Astrocyte (in vitro differentiated cells and primary cell): Measurements from ENCODE around the gene COL19A1. TPM values are rescaled to one million over a fixed set of nuclear protein-coding genes. Genes with fewer than 3 reads are reported as not detected.

Experiments
- DNase-seq: peaks from one replicate; pipeline ENCODE4 v3.0.0-alpha.2; 2010; ENCODE audit warnings: low read depth
- FAIRE-seq: peaks from 2 replicates; lab custom pipeline; 2011; peaks lifted over from hg19 to GRCh38; lab: Jason Lieb, UNC
- H2AFZ ChIP-seq: 2 replicates; pipeline ENCODE4 v1.6.0; 2012; ENCODE audit warnings: low read depth, low read length, inconsistent platforms
- H3K27ac ChIP-seq: 2 replicates; pipeline ENCODE4 v1.5.1; 2011; ENCODE audit warnings: low read depth, low read length, inconsistent platforms
- H3K27me3 ChIP-seq: 2 replicates; pipeline ENCODE4 v1.6.0; 2011; ENCODE audit warnings: low read length, inconsistent platforms; ENCODE audit not compliant: insufficient read depth
- H3K36me3 ChIP-seq: 2 replicates; pipeline ENCODE4 v1.5.1; 2011; ENCODE audit warnings: low read length, inconsistent platforms; ENCODE audit not compliant: insufficient read depth
- H3K4me1 ChIP-seq: 2 replicates; pipeline ENCODE4 v1.5.1; 2011; ENCODE audit warnings: low read length, inconsistent platforms; ENCODE audit not compliant: insufficient read depth
- H3K4me2 ChIP-seq: 2 replicates; pipeline ENCODE4 v1.6.0; 2012; ENCODE audit warnings: low read length, inconsistent platforms
- H3K4me3 ChIP-seq: 2 replicates; pipeline ENCODE4 v1.5.1; 2011; ENCODE audit warnings: low read depth, mild to moderate bottlenecking, low read length, inconsistent platforms; ENCODE audit not compliant: insufficient read depth
- H3K79me2 ChIP-seq: 2 replicates; pipeline ENCODE4 v1.6.0; 2012; ENCODE audit warnings: mild to moderate bottlenecking, low read length, inconsistent platforms; ENCODE audit not compliant: insufficient read depth
- H3K9ac ChIP-seq: 2 replicates; pipeline ENCODE4 v1.6.0; 2012; ENCODE audit warnings: mild to moderate bottlenecking, low read length, inconsistent platforms
- H3K9me3 ChIP-seq: 2 replicates; pipeline ENCODE4 v1.5.1; 2012; ENCODE audit warnings: low read depth, mild to moderate bottlenecking, low read length, inconsistent platforms; ENCODE audit not compliant: insufficient read depth
- H4K20me1 ChIP-seq: 2 replicates; pipeline ENCODE4 v1.6.0; 2012; ENCODE audit warnings: low read length, inconsistent platforms; ENCODE audit not compliant: insufficient read depth
- H3K27ac Mint-ChIP-seq: one replicate; pipeline ENCODE4 v1.8.0; 2021; ENCODE audit warnings: mild to moderate bottlenecking, mixed read lengths; ENCODE audit not compliant: unreplicated experiment
- H3K27me3 Mint-ChIP-seq: one replicate; pipeline ENCODE4 v1.8.0; 2021; ENCODE audit warnings: low read depth, mixed read lengths; ENCODE audit not compliant: unreplicated experiment
- H3K36me3 Mint-ChIP-seq: one replicate; pipeline ENCODE4 v1.8.0; 2021; ENCODE audit warnings: low read depth, mixed read lengths; ENCODE audit not compliant: unreplicated experiment
- H3K4me1 Mint-ChIP-seq: one replicate; pipeline ENCODE4 v1.8.0; 2021; ENCODE audit warnings: low read depth, mixed read lengths; ENCODE audit not compliant: unreplicated experiment
- H3K4me3 Mint-ChIP-seq: one replicate; pipeline ENCODE4 v1.8.0; 2021; ENCODE audit warnings: mild to moderate bottlenecking, moderate library complexity, mixed read lengths; ENCODE audit not compliant: unreplicated experiment
- H3K9me3 Mint-ChIP-seq: one replicate; pipeline ENCODE4 v1.8.0; 2021; ENCODE audit warnings: mild to moderate bottlenecking, mixed read lengths; ENCODE audit not compliant: unreplicated experiment
- CTCF ChIP-seq: IDR thresholded peaks from 2 replicates; pipeline ENCODE4 v1.5.1; 2011; ENCODE audit warnings: low read depth, mild to moderate bottlenecking, inconsistent platforms, low read length, moderate library complexity; ENCODE audit not compliant: insufficient read depth
- EZH2 ChIP-seq: IDR thresholded peaks from 2 replicates; pipeline ENCODE4 v1.6.1; 2012; ENCODE audit warnings: mild to moderate bottlenecking, low read length, inconsistent platforms; ENCODE audit not compliant: insufficient read depth
- total RNA-seq: library from RNA; stranded (reverse); gene quantifications from 2 replicates; pipeline ENCODE4 v1.2.1, GENCODE V29; 2021

Gene COL19A1
- total RNA-seq, 1 donor from 2014 or later, result 0.18 TPM

GRCh38 chr6:70208235-70208790, 342.0 kb downstream of the COL19A1 start:
- no peaks in the 10 kb centered on the region for H3K9me3 Mint-ChIP-seq
- no peaks in the 10 kb centered on the region for H4K20me1 ChIP-seq
- no peaks in the 10 kb centered on the region for H3K4me1 ChIP-seq
- H3K4me1 Mint-ChIP-seq, result no peaks in the 10 kb centered on the region
- no peak overlapping the region for H3K9ac ChIP-seq
- FAIRE-seq (no peak), DNase-seq (no peak)
- no peak overlapping the region for H3K4me2 ChIP-seq
- no peaks in the 10 kb centered on the region for H3K36me3 ChIP-seq
- no peaks in the 10 kb centered on the region for H3K27me3 Mint-ChIP-seq
- no peak overlapping the region for H3K4me3 ChIP-seq
- no peaks in the 10 kb centered on the region for H3K9me3 ChIP-seq
- no peaks in the 10 kb centered on the region for H3K36me3 Mint-ChIP-seq
- H3K27ac ChIP-seq, result no peak overlapping the region
- TF ChIP-seq EZH2 (no peak), CTCF (no peak)
- no peaks in the 10 kb centered on the region for H3K27me3 ChIP-seq
- H3K79me2 ChIP-seq, result no peaks in the 10 kb centered on the region
- H3K4me3 Mint-ChIP-seq, result no peak overlapping the region
- H3K27ac Mint-ChIP-seq, result no peak overlapping the region
- no peak overlapping the region for H2AFZ ChIP-seq

DNA sequence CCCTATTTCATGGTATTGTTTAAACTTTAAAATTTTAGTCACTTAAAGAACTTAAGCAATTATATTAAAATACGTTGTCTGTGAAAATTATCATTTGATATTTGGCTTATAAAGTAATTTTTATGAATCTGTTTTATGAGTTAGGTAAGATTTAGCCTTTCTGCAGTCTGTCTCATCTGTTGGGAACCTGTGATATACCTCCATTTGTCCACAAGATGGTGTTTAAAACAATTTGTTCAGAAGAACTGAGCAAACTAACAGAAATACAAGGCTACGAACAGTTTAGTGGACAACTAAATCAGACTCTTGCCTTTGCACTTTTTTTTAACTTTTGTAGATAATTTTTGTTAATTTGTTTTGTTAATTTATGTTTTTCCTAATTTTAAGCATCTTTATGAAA, 344.1 kb downstream of the COL19A1 start:
- no peaks in the 10 kb centered on the region for H3K9me3 Mint-ChIP-seq
- no peaks in the 10 kb centered on the region for H3K79me2 ChIP-seq
- no peak overlapping the region for H3K4me3 ChIP-seq
- H3K27me3 Mint-ChIP-seq, result no peaks in the 10 kb centered on the region
- H3K27ac Mint-ChIP-seq, result no peak overlapping the region
- no peaks in the 10 kb centered on the region for H3K9me3 ChIP-seq
- H4K20me1 ChIP-seq, result no peaks in the 10 kb centered on the region
- no peak overlapping the region for H2AFZ ChIP-seq
- H3K4me1 Mint-ChIP-seq, result no peaks in the 10 kb centered on the region
- no peaks in the 10 kb centered on the region for H3K4me1 ChIP-seq
- TF ChIP-seq EZH2 (no peak), CTCF (peak; percentile 24)
- no peaks in the 10 kb centered on the region for H3K36me3 Mint-ChIP-seq
- no peak overlapping the region for H3K4me3 Mint-ChIP-seq
- no peaks in the 10 kb centered on the region for H3K36me3 ChIP-seq
- no peak overlapping the region for H3K4me2 ChIP-seq
- FAIRE-seq (no peak), DNase-seq (no peak)
- H3K27ac ChIP-seq, result no peak overlapping the region
- H3K27me3 ChIP-seq, result no peaks in the 10 kb centered on the region
- H3K9ac ChIP-seq, result no peak overlapping the region

DNA sequence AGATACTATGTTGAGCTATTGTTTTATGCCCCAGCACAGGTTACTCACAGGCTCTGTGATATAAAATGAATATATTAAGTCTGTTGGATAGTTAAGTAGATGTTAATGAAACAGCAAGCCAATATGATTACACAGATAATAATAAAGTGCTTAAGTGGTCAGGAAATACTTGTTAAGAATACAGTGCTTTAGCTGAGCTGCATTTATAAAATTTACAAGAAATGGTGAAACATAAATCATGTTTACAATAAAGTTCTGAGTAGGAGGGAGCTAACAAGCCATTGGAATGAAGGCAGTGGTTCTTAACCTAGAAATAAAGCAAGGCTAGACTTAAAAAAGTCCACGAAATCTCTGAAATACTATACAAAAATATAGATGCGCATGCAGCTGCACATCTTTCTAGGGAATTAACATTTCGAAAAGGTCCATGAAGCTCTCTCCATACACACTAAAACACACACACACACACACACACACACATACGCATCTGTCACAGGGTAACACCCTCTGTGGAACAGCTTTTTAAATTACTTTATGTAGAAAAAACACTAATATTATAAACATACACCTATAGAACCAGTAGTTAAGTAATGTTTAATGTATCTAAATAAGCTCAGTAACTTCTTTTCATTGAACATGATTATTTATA, 349.2 kb downstream of the COL19A1 start:
- Mint-ChIP-seq H3K4me1 (no peaks in the 10 kb centered on the region), H3K36me3 (no peaks in the 10 kb centered on the region), H3K27ac (no peak overlapping the region), H3K9me3 (peaks cover 2% of the 10 kb centered on the region), H3K4me3 (no peak overlapping the region), H3K27me3 (peaks cover 6% of the 10 kb centered on the region)
- Histone ChIP-seq H3K27ac (no peak overlapping the region), H3K9me3 (no peaks in the 10 kb centered on the region), H4K20me1 (no peaks in the 10 kb centered on the region), H3K27me3 (peaks cover 7% of the 10 kb centered on the region), H3K4me2 (no peak overlapping the region), H3K79me2 (no peaks in the 10 kb centered on the region), H3K4me1 (no peaks in the 10 kb centered on the region), H3K9ac (no peak overlapping the region), H2AFZ (no peak overlapping the region), H3K36me3 (no peaks in the 10 kb centered on the region), H3K4me3 (no peak overlapping the region)
- TF ChIP-seq CTCF (no peak), EZH2 (no peak)
- DNase-seq, result no peak
- no peak for FAIRE-seq
